Neural crest cell (in vitro differentiated cells): Measurements from ENCODE around the gene RPH3AL. TPM values are rescaled to one million over a fixed set of nuclear protein-coding genes. Genes with fewer than 3 reads are reported as not detected.
"Not testable (repeated sequence)": the region's sequence is repeated elsewhere in the genome, so short reads cannot be mapped to it uniquely, and the experiment has no call there.

Experiments used
- DNase-seq: peaks from one replicate; pipeline ENCODE4 v3.0.0; 2021; ENCODE audit warnings: low read depth, mixed read lengths, low spot score
- H3K27ac Mint-ChIP-seq: one replicate; pipeline ENCODE4 v1.8.0; 2021; ENCODE audit warnings: mild to moderate bottlenecking, mixed read lengths; ENCODE audit not compliant: unreplicated experiment
- H3K27me3 Mint-ChIP-seq: 2 replicates; pipeline ENCODE4 v1.8.0; 2021; ENCODE audit warnings: low read depth, mild to moderate bottlenecking, mixed read lengths
- H3K36me3 Mint-ChIP-seq: 2 replicates; pipeline ENCODE4 v1.8.0; 2021; ENCODE audit warnings: low read depth, mild to moderate bottlenecking, mixed read lengths
- H3K4me1 Mint-ChIP-seq: 2 replicates; pipeline ENCODE4 v1.8.0; 2021; ENCODE audit warnings: mixed read lengths
- H3K4me3 Mint-ChIP-seq: one replicate; pipeline ENCODE4 v1.8.0; 2021; ENCODE audit warnings: mild to moderate bottlenecking, mixed read lengths
- H3K9me3 Mint-ChIP-seq: 2 replicates; pipeline ENCODE4 v1.8.0; 2021; ENCODE audit warnings: mixed read lengths
- total RNA-seq: library from RNA; stranded (reverse); gene quantifications from 2 replicates; pipeline ENCODE4 v1.2.1, GENCODE V29; 2021
- TF ChIP-seq, protein P1 (sequence below): fragments of 200-600 bp; sonication (generic); conservative IDR thresholded peaks from 2 replicates; pipeline ENCODE4 v1.5.0; 2021; ENCODE audit warnings: antibody characterized with exemption, mild to moderate bottlenecking

Gene RPH3AL
- total RNA-seq, 1 donor from 2014 or later = 1.9 TPM

- Mint-ChIP-seq H3K9me3 (no peaks in the 10 kb centered on the region), H3K27ac (no peak overlapping the region), H3K4me3 (no peak overlapping the region), H3K4me1 (no peaks in the 10 kb centered on the region), H3K36me3 (peaks cover 3% of the 10 kb centered on the region), H3K27me3 (peaks cover 19% of the 10 kb centered on the region)
- TF ChIP-seq, protein P1, sequence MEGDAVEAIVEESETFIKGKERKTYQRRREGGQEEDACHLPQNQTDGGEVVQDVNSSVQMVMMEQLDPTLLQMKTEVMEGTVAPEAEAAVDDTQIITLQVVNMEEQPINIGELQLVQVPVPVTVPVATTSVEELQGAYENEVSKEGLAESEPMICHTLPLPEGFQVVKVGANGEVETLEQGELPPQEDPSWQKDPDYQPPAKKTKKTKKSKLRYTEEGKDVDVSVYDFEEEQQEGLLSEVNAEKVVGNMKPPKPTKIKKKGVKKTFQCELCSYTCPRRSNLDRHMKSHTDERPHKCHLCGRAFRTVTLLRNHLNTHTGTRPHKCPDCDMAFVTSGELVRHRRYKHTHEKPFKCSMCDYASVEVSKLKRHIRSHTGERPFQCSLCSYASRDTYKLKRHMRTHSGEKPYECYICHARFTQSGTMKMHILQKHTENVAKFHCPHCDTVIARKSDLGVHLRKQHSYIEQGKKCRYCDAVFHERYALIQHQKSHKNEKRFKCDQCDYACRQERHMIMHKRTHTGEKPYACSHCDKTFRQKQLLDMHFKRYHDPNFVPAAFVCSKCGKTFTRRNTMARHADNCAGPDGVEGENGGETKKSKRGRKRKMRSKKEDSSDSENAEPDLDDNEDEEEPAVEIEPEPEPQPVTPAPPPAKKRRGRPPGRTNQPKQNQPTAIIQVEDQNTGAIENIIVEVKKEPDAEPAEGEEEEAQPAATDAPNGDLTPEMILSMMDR = no peak
- DNase-seq = no peak
Observed at GRCh38 chr17:199191-199604, 153.4 kb downstream of the RPH3AL start.

DNA sequence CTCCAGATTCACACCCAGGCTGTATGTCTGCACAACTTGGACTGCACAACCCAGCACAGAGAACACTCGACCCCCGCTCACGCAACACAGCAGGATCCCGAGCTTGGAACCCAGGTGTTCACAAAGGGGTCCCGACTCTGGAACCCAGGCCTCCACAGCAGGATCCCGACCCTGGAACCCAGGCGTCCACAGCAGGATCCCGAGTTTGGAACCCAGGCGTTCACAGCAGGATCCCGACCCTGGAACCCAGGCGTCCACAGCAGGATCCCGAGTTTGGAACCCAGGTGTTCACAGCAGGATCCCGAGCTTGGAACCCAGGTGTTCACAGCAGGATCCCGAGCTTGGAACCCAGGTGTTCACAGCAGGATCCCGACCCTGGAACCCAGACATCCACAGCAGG lies 154.4 kb downstream of the RPH3AL start:
- H3K9me3 Mint-ChIP-seq, H3K4me3 Mint-ChIP-seq, H3K27ac Mint-ChIP-seq, DNase-seq, H3K4me1 Mint-ChIP-seq, H3K36me3 Mint-ChIP-seq: not testable (repeated sequence)
- peaks cover 19% of the 10 kb centered on the region for H3K27me3 Mint-ChIP-seq

DNA sequence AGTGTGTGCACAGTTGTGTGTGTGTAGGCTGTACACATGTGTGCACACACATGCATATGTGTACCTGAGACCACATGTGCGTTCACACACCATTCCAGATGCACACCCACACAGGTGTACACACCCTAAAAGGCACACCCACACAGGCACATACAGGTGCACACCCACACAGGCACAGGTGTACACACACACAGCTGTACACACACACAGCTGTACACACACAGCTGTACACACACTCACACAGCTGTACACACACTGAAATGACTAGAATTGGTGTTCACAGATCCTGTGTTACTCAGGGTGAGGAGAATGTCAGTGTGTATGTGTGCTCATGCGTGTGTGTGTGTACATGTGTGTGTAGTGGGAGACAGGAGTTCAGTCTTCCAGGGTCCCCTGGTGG lies 155.3 kb downstream of the RPH3AL start:
- H3K4me3 Mint-ChIP-seq = no peak overlapping the region
- H3K4me1 Mint-ChIP-seq = no peaks in the 10 kb centered on the region
- DNase-seq = no peak
- TF ChIP-seq, protein P1 = no peak
- H3K27ac Mint-ChIP-seq = no peak overlapping the region
- peaks cover 3% of the 10 kb centered on the region for H3K36me3 Mint-ChIP-seq
- H3K9me3 Mint-ChIP-seq = no peaks in the 10 kb centered on the region
- peaks cover 19% of the 10 kb centered on the region for H3K27me3 Mint-ChIP-seq

DNA sequence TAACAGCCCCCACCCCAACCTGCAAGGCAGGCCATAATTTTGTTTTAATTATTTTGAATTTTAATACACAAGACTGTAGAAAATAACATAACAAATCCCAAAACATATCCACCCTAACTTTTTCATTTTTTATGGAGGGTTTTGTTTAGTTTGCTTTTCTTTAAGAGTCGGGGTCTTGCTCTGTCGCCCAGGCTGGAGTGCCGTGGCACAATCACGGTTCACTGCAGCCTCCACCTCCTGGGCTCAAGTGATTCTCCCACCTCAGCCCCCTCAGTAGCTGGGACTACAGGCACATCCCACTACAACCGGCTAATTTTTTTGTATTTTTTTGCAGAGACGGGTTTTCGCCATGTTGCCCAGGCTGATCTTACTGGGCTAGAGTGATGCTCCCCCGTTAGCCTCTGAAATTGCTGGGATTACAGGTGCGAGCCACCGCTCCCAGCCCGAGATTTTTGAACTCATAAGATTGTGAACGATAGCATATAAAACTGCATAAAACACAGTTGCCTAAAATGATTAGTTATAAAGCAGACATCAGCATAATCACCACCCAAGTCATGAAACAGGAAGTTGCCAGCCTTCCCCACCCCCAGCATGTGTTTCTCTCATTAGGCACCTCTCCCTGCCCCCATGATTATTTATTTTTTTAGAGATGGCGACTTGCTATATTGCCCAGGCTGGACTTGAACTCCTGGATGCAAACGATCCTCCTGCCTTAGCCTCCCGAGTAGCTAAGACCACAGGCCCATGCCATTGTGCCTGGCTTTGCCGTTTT lies 157.6 kb downstream of the RPH3AL start:
- Mint-ChIP-seq H3K27ac (no peak overlapping the region), H3K4me3 (no peak overlapping the region), H3K4me1 (no peaks in the 10 kb centered on the region), H3K9me3 (no peaks in the 10 kb centered on the region), H3K36me3 (peaks cover 3% of the 10 kb centered on the region), H3K27me3 (peaks cover 22% of the 10 kb centered on the region)
- TF ChIP-seq, protein P1 = no peak
- DNase-seq = no peak

DNA sequence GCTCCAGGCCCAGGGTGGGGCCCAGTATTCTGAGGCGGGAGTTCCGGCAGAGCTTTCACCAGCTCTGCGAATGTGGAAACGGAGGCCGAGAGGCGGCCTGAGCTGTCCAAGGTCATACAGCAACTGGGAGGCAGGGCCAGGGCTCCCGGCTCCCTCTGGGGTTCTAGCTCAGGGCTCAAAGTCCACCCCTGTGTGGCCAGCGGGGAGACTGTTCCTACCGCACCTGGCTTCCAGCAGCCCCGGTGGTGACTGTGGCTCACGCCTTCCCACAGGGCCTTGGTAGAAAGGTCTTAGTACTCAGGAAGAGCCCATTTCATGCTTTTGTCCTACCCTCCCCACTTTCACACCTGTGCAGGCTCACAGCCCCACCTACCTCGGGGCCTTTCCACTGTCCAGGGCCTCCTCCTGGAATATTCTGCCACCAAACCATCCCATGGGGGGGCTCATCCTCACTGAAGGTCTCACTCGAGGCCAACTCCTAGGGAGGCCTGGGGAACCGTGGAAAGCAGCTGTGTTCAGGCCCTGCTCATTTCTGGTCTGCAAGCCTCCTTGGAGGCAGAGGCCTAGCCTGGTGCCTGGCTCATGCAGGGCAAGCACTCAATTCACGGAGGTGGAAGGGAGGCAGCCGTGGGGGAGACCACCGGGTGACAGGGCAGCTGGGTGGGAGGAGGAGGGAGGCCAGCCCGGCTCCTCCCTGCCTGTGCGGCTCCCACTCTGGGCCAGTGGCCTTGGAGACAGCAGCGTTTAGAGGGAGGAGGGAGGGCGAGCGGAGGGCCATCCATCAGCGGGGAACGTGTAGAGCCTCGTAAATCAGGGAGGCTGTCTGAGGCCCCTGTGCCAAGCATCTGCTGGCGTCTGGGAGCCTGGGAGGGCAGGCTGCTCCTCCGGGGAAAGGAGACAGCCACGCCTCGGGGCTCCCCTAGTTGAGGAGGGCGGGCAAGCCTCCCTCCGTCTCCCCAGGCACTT lies 158.5 kb downstream of the RPH3AL start:
- no peak overlapping the region for H3K4me3 Mint-ChIP-seq
- H3K27me3 Mint-ChIP-seq = peaks cover 23% of the 10 kb centered on the region
- H3K9me3 Mint-ChIP-seq = no peaks in the 10 kb centered on the region
- peak overlapping the region; percentile 19 for H3K27ac Mint-ChIP-seq
- TF ChIP-seq, protein P1 = no peak
- H3K4me1 Mint-ChIP-seq = no peaks in the 10 kb centered on the region
- peaks cover 3% of the 10 kb centered on the region for H3K36me3 Mint-ChIP-seq
- DNase-seq = no peak
